K562 (cell line): ENCODE measurements around the gene AMBRA1. TPM values are rescaled to one million over a fixed set of nuclear protein-coding genes. Genes with fewer than 3 reads are reported as not detected.

Experiments
- polyA plus RNA-seq, 8 experiments: library from polyadenylated mRNA; depleted of rRNA in 4 of 8; stranded (reverse) in 5 of 8; unstranded in 3 of 8; fragments of >200 nt; fragmentation: Nextera tagmentation in 2 of 8; fragmentation: Illumina TruSeq in 1 of 8; extraction: Ambion mirVana in 2 of 8; extraction: Trizol in 1 of 8; gene quantifications; 2 replicates each; pipeline versions ENCODE4 v1.2.1 to v1.2.3, GENCODE V29; 2011 to 2014; ENCODE audit warnings: inconsistent platforms in 1 of 8, missing spikeins in 1 of 8
- total RNA-seq, 7 experiments: library from RNA; depleted of rRNA in 6 of 7; stranded (reverse); fragments of >200 nt in 6 of 7; fragmentation: Illumina TruSeq in 2 of 7; extraction: Trizol in 2 of 7; gene quantifications; 2 replicates each; pipeline versions ENCODE4 v1.2.1 to v1.2.3, GENCODE V29; 2011 to 2021; ENCODE audit warnings: low replicate concordance in 1 of 7
- TF ChIP-seq, protein P1 (sequence below): fragments of 450-650 bp; IDR thresholded peaks from 2 replicates; pipeline ENCODE4 v1.6.1; 2016; ENCODE audit warnings: mild to moderate bottlenecking, moderate library complexity

Gene AMBRA1
- total and polyA plus RNA-seq, 9 of the 15 experiments (the other 6 are each of a cell fraction or from before 2014, with no cell fraction given), result 0.15 to 24.5 (median 13.0) TPM

DNA sequence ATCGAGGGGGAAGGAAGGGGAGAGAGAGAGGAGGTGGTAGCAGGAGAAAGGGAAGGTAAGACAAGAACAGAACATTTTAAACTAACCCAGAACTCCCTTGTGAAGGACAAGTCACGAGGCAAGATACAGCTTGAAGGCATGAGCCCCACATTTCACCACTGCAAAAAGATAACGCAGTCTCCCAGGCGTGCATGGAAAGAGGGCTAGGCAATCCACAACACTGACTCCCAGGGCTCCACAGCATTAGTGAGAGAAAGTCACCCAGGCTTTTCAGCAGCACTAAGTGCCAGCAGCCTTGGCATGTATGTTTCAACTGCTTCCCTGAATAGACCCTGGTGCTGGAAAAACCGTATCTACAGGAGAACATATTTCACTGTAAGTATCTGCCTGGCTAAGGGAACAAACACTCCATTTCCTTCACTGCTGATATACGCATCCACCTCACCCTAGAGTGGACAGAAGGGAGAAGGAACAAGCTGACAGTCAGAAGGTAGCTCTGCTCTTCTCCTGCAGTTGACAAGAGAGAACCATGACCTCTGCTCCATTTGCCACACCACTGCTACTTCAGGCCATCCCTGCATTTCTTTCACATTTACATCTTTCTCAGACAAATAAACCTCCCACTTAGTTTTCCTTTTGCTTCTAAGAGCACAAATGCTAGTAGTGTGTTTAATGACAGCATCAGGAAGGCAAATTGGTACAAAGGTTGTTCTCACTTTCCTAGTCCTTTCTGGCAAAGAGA, 87.9 kb downstream of the AMBRA1 start (continued):
- TF ChIP-seq, protein P1, sequence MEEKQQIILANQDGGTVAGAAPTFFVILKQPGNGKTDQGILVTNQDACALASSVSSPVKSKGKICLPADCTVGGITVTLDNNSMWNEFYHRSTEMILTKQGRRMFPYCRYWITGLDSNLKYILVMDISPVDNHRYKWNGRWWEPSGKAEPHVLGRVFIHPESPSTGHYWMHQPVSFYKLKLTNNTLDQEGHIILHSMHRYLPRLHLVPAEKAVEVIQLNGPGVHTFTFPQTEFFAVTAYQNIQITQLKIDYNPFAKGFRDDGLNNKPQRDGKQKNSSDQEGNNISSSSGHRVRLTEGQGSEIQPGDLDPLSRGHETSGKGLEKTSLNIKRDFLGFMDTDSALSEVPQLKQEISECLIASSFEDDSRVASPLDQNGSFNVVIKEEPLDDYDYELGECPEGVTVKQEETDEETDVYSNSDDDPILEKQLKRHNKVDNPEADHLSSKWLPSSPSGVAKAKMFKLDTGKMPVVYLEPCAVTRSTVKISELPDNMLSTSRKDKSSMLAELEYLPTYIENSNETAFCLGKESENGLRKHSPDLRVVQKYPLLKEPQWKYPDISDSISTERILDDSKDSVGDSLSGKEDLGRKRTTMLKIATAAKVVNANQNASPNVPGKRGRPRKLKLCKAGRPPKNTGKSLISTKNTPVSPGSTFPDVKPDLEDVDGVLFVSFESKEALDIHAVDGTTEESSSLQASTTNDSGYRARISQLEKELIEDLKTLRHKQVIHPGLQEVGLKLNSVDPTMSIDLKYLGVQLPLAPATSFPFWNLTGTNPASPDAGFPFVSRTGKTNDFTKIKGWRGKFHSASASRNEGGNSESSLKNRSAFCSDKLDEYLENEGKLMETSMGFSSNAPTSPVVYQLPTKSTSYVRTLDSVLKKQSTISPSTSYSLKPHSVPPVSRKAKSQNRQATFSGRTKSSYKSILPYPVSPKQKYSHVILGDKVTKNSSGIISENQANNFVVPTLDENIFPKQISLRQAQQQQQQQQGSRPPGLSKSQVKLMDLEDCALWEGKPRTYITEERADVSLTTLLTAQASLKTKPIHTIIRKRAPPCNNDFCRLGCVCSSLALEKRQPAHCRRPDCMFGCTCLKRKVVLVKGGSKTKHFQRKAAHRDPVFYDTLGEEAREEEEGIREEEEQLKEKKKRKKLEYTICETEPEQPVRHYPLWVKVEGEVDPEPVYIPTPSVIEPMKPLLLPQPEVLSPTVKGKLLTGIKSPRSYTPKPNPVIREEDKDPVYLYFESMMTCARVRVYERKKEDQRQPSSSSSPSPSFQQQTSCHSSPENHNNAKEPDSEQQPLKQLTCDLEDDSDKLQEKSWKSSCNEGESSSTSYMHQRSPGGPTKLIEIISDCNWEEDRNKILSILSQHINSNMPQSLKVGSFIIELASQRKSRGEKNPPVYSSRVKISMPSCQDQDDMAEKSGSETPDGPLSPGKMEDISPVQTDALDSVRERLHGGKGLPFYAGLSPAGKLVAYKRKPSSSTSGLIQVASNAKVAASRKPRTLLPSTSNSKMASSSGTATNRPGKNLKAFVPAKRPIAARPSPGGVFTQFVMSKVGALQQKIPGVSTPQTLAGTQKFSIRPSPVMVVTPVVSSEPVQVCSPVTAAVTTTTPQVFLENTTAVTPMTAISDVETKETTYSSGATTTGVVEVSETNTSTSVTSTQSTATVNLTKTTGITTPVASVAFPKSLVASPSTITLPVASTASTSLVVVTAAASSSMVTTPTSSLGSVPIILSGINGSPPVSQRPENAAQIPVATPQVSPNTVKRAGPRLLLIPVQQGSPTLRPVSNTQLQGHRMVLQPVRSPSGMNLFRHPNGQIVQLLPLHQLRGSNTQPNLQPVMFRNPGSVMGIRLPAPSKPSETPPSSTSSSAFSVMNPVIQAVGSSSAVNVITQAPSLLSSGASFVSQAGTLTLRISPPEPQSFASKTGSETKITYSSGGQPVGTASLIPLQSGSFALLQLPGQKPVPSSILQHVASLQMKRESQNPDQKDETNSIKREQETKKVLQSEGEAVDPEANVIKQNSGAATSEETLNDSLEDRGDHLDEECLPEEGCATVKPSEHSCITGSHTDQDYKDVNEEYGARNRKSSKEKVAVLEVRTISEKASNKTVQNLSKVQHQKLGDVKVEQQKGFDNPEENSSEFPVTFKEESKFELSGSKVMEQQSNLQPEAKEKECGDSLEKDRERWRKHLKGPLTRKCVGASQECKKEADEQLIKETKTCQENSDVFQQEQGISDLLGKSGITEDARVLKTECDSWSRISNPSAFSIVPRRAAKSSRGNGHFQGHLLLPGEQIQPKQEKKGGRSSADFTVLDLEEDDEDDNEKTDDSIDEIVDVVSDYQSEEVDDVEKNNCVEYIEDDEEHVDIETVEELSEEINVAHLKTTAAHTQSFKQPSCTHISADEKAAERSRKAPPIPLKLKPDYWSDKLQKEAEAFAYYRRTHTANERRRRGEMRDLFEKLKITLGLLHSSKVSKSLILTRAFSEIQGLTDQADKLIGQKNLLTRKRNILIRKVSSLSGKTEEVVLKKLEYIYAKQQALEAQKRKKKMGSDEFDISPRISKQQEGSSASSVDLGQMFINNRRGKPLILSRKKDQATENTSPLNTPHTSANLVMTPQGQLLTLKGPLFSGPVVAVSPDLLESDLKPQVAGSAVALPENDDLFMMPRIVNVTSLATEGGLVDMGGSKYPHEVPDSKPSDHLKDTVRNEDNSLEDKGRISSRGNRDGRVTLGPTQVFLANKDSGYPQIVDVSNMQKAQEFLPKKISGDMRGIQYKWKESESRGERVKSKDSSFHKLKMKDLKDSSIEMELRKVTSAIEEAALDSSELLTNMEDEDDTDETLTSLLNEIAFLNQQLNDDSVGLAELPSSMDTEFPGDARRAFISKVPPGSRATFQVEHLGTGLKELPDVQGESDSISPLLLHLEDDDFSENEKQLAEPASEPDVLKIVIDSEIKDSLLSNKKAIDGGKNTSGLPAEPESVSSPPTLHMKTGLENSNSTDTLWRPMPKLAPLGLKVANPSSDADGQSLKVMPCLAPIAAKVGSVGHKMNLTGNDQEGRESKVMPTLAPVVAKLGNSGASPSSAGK, result peak; percentile 49
- TF ChIP-seq, all 486 proteins: peak for 6
